Activated CD4-positive, alpha-beta T cell treated with anti-CD3 and anti-CD28 coated beads, Interleukin-2, amount 50 U/mL, for 24 hours (primary cell): ENCODE data around the gene TNNT2.

ENCODE experiments used
- DNase-seq, 2 donors: peaks; one replicate each; pipeline ENCODE4 v3.0.0-alpha.2; 2020; ENCODE audit warnings: low read depth in 1 of 2, low spot score in 1 of 2

The TNNT2 gene

DNA sequence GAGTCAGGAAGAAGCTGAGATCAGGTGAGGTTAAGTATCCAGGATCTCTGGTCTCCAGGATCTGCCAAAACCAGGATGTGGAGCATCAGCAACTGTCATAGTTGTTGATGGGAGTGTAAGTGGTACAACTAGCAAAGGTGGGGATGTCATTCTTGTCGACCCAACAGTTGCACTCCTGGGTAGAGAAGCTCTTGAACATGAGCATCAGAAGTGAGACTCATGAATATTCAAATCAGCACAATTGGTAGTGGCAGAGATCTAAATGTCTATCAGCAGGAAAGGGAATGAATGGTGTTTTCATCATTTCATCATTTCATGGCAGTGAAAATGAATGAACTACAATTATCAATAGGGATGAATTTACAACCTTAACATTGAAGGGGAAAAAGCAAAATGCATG lies 25.9 kb upstream of the TNNT2 start:
- DNase-seq, result no peak

DNA sequence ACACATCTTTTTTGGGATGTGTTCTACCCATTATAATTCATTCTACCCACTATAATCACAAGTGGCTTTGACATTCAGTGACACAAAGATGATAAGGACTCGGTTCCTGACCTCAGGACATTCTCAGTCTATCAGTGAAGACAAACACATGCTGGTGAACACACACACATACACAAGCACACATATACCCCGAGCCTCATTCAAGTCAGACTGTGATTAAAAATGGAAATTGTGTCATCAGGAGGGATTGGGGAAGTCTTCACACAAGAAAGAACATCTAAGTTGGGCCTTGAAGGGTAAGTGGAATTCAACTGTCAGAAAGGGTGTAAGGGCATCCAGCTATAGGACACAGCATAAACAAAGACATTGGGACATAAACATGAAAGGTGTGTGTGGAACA lies 24.2 kb upstream of the TNNT2 start:
- no peak for DNase-seq

DNA sequence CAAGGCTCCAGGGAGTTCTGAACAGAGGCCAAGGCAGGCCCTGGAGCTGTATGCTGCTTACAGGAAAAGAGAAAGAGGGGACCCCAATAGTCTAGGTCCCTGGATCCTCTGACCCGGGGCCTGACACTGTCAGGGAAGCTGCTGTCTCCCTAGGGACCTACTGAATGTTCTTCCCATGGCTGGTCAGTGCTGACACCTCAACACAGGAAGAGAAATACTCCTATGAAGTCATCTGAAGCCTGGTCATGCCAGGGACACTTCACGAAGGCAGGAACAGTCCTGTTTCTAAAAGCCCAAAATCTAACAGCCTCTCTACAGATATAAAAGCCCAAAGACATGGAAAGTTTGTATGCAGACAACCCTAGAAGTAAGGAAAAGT lies 23.4 kb upstream of the TNNT2 start:
- DNase-seq, result no peak

DNA sequence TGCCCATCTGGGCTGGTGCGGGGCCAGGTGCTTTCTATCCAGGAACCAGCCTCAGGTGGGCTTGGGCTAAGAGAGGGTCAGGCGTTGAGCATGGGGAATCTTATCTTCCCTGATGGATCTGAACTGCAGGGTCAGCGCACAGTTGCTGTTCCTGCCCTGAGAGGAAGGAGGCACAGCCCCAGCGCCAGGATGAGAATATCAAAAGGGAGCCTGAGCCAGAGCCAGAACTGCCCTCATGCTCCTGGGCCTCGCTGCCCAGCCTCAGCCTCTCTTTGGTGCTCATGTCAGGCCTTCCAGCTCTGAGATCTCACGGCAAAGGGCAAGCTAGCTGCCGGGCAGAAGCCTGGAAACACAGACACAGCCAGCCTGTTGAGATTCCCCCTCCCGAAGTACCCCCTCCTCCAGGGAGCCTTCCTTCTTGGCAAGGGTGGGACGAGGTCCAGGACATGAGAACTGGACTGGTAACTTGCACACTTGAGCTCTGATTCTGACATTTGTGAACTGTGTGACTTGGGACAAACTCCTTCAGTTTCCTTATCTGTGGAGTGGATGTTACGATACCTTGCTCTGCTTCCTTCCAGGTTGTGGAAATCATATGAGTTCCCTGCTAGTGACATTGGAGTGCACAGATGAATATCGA lies 22.9 kb upstream of the TNNT2 start:
- DNase-seq, result no peak

DNA sequence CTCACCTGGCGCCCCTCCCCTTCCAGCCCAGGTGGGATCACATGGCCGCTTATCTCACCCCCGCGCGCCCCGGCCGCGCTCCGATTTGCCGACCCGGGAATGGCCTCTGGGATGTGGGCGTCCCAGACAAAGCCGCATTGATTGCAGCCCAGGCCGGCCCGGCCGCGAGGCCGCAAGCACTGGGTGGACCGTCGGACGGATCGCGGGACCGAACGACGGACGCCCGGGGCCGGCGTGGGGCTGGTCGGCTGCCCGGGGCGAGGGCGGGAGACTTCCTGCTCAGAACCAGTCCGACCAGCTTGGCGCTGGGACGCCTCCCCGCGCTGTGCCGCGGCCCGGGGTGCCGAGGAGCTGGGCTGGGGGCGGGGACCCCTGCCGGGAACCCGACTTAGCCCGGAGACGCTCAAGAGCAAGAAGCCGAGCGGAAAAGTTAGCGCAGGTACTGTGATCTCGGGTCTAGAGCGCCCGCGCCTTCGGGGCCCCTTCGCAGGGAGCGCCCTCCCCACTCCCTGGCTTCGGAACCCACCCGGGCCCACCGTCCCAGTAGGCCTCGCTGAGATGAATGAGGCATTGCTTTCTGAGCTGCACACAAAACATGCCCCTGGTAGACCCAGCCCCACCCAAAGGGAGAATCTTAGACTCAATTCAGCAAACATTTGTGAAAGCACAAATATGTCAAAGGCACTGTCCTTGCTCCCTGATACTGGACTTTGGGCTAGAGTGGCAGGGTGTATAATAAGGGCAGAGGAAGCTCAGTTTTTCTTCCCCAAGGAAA lies 22.1 kb upstream of the TNNT2 start:
- DNase-seq, result no peak

DNA sequence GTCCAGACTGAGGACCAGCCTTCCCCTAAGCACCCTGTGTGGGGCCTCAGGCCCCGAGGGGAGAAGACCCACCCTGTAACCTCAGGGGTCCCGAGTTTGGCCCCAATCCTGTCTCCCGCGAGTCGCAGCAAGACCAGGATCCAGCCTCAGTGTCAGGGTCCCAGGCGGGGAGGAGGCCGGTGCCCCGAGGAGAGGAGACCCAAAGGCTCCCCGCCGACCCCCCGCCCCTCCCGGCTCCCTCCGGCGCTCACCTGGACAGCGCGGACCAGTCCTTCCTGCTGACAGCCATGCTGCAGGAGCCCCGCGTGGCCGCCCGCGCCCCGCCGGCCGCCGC lies 21.5 kb upstream of the TNNT2 start, which contains the start of gene LAD1:
Gene LAD1 (minus strand): TSS at position 307 of the 334 bp plus-strand sequence. CDS start 18 bp downstream, at position 289.
- DNase-seq, result no peak

DNA sequence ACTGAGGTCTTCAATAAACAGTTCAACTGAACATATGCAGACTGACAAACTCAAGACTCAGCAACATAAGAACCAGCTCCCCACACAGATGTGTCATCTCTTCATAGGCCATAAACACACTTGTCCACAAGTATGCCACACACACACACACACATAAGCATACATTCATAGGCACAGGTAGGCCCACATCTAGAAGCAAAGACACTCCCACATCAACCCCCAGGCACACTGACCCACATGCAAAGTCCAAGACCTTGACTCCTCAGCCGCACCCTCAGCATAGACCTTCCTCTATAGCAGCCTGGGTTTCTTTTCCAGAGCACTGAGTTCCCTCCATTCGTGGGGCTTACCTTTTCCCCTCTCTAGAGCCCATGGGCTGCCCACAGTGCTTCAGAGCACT lies 20.2 kb upstream of the TNNT2 start:
- DNase-seq, result no peak

DNA sequence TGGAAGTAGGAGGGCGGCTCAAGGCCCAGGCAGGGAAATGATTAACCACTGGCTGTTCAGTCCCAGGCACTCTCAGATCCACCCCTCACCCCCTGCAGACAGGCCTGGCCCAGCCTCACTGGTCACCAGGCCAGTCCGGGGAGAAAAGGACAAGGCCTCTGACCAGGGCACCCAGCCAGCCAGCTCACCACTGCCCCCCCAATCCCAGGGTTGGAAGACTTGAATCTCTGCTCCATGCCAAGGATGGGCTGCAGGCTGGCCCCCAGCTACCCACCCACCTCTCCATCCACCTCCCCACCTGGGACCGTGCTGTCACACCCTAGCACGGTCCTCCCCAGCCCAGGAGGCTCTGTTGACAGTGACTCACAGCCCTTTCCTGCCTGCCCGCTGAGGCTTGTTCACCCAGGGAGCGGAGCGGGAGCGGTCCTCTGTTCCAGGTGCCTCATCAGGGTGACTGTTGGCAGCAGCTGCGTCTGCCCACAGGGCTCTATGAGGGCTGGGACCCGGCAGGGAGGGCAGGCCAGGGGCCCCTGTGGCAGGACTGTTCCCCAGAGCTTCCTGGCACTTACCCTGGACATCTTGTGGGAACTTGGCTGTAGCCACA lies 19.5 kb upstream of the TNNT2 start:
- DNase-seq, result no peak

DNA sequence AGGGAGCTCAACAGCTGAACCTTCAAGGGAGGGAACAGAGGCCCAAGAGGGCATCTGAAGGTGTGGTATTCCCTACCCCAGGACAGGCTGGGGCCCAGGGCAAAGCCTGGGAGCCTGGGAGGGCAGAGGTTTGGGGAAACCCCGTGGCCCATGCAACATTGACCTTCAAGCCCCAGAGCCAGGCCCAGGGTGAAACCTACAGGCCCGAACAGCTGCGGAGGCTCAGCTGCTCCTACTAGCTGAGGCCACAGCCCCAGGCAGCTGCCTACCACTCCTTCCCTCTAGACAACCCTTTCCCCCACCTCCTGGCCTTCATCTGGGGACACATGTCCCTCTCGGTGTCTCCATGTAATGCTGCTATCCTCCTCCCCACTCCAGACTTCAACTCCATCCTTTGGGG lies 18.5 kb upstream of the TNNT2 start:
- DNase-seq, result no peak

DNA sequence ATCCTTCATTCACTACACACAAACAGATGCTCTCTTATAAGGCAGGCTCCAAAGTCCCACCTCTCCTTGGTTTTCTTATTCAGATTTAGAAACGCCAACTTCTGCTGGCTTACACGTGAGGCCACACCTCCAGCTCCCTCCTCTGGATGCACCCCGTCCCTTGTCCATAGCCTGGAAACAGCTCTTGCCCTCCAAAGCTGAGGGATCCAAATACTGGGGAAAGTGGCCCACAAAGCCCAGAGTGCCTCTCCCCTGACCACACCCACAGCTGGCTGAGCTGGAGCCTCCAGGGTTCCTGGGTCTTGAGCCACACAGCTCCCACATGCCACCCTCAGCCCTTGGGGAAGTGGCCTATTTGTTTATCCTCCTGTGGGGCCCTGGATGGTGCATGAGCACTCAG lies 17.1 kb upstream of the TNNT2 start:
- DNase-seq, result no peak

DNA sequence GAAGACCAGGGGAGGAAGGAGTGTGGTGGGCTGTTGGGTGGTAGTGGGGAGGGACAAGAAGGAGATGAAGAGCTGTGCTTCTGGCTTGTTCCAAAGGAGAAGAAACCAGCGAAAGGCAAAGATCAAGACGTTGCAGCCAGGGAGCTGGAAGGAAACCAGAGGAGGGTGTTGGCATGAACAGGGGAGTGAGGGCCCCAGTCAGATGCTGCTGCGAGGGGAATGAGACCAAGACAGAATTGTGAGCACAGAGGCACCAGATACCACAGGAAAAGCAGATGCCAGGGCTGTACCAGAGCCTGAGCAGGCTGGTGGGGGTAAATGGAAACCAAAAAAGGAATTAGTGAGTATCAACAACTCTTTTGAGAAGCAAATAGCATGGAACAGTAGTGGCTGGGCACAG lies 15.6 kb upstream of the TNNT2 start:
- DNase-seq, result no peak

DNA sequence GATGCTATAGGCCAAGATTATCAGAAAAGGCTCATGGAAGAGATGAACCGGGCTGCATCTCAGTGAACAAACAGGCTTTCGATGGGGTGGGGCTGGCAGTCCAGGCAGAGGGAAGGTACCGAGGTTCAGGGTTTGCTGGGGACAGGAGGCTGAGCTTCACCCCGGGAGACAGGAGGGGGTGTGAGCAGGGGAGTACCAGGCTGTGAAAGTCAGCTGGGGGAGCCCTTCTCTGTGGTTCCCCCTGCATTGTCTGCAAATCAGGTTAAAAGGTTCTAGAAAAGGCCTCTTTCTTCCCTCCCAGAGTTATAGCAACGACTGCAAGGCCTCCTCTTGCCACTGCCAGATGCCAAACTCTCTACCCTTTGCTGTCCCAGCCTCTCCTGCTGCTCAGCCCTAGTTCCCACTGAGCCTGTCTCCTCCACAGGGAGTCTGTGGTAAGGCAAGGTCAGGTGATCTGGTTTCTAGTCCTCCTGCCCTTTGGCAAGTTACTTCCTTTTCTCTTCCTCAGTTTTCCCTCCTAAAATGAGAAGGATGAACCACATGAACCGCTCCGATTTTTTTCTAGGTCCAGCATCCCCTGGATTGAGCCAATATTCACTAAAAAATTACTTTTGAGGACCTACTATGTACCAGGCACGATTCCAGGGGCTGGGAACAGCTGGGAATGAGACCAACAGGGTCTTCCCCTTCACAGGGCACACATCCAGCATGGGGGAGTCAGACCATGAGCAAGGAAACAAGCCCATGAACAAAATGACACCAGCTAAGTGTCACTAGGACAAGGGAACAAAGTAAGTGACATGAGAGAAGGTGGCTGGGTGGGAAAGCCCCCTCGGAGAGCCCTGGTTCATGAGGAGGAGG lies 14.4 kb upstream of the TNNT2 start:
- DNase-seq, result no peak

DNA sequence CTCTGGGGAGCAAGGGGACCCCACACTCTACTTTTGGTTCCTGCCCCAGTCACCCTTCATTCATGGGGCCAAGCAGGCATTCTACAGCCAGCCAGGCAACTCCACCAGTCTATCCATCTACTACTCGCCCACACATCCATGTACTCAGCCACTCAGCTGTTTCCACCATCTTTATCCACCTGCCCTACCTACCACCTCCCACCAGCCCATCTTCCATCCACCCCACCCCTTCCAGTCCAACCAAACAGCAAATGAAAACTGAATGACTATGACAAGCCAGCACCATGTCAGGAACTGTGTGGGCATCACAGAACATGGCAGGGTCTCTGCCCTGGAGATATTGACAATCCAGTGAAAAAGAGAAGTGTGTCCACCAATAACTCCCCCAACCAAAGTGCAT lies 13.7 kb upstream of the TNNT2 start:
- DNase-seq, result no peak

DNA sequence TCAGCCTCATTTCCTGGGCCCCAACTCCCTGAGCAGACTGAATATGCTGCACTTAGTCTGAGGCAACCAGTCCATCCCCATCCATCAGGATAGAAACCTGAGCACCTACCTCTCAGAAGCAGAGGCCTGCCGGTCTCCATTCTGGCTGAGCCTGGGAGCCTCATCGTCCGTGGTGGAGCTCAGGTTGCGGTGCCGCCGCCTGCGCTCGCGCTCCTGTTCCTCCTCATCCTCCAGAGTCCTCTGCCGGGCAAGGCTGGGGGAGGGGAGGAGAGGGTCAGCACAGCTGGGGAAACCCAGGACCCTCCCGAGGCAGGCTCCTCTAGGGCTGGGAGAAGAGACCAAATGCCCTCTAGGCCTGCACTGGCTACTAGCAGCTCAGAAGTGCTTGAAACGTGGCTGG lies 11.6 kb upstream of the TNNT2 start:
- no peak for DNase-seq

DNA sequence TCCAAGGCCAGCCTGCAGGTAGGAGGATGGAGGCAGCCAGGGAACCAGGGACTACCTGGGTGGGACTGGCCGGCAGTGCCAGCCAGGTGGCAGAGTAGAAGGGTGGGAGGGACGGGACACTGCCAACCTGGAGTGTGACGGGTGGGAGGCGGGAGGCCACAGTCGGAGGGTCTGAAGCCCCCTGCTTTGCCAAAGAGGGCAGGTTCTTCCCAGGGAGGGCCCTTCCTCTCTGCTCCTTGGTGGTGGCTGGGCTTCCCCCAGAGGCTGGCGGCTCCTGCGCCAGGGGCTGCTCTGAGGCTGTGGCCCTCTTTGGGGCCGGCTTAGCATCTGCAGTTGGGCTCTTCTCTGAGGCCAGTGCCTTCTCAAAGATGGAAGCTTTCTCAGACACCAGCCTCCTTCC lies 8.7 kb upstream of the TNNT2 start:
- DNase-seq, result no peak

DNA sequence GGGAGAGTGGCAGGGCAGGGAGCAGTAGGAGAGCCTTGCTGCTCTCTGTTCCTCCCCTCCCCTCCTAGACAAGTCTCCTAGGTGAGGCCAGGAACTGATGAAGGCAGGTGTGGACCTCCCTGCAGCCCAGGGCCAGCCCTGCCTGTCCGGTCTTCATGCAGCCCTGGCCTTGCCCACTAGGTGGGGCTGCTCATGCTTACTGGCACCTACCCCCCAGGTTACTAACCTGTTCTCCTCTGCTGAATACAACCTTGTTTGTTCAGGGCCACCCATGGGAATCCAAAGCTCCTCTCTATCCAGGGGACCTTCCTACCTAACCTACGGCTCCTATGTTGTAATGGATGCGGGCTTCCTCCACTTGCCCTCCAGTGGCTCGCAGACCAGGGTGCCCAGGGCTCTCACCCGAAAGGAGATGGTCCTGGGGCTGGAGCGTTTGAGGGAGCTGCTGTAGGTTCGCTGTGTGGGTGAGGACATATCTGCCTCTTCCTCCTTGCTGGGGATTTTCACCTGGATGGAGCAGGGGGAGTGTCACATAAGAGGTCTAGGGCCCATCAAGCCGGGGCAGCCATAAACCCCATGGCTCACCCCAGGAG lies 7.9 kb upstream of the TNNT2 start:
- DNase-seq, result no peak

DNA sequence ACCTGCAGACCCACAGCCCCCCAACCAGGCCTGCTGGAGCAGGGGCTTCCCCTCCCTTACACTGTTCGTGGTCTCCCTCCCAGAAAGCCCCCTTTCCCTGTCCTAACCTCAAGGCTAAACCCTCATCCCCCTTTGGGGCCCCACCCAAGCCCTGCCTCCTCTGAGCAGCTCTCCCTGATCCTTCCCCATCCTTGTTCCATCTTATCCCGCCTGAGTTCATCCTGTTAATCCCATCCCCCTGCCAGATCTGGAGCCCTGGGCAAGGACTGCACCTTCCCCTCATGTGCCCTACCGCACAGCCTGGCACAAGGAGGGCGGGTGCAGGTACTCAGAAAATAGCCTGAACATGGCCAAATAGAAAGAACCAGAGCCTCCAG lies 6.9 kb upstream of the TNNT2 start:
- DNase-seq, result no peak

DNA sequence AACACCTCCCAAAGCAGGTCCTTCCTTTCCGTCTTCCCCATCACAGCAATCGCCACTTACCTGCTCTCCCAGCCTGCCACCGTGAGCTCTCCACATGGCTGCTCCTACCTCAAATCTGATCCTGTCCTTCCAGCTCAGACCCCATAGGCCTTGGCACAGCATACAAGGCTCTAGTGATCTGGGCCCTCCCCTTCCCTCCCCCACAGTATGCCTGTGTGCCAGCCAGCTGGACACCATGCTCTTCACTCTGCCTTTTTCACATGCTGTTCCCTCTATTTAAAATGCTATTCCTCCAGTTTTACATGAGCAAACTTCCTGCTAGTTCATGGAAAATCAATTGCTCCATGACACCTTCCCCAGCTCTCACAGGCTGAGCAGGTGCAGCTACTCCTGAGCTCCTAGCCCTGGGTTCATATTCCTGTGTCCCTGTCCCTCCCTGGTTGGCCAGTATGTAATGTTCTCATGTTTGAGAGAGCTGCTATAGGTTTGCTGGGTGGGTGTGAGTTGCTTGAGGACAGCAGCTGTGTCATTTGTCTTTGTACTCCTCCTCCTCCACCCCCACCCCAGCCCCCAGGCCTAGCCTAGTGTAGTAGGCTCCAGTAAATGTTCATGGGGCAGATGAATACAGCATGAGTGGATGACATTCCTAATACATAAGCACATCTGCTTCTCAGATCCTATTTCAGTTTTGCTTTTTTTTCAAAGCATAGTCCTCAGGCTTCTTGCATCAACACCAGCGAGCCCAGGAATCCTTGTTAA lies 6.3 kb upstream of the TNNT2 start:
- DNase-seq, result no peak

DNA sequence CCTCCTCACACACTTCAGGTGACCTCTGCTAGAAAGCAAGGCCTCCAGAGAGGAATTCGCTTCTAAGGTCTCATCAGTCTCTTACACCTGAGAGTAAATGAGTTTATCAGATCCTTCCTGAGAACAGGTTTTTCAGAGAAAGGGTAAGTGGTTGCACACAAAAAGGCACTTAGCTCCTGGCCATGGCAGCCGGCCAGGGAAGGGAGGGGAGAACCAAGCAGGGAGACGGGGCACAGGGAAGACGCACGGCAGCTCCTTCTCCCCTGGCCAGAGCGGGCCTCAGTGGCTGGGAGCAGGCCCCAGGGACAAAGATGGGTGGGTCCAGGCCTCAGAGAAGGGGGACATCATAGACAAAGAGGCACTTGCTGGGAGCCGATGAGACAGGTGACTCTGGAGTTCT lies 3.6 kb upstream of the TNNT2 start:
- DNase-seq, result no peak

DNA sequence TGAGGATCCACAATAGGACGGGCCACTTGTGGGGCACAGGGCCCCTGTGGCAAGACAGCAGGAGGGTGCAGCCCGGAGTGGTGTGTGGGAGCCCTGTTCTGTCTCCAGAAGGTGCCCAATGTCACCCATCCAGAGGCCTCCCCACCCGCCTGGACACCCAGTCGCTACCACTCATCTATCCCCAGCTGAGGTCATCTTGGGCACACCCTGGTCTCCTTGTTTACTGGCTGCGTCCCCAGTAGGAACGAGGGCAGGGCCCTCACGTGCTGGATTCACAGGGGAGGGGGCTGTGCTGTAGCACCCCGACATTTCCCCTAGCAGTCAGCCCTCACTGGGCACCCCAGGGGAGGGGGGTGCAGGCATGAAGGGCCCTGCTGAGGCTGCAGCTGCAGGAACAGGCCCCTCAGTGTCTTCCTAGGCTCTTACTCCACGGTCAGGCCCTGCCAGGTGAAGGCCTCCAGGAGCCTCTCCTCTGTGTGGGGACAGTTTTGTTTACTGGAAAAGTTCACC lies 2.3 kb upstream of the TNNT2 start:
- DNase-seq, result no peak

DNA sequence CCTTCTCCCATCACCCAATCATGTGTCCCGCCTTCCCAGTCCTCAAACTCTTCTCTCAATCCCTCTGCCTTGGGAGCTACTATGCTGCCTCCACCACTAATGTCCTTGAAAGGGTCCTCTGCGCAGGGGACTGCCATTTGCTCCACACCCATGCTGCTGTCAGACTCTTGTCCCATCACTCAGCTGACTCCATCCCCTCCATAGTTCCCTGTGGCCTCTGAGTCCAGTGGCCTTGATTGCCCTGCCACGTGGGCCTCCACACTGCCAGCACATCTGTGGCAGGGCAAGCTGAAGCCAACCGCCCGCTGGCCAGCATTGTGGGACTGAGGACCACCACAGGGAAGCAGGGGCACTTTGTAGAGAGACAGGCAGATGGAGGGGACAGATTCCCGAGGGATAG lies 1.3 kb upstream of the TNNT2 start:
- no peak for DNase-seq
